ENCODE measurements around the gene CA6.
"Not testable (repeated sequence)": the region's sequence is repeated elsewhere in the genome, so short reads cannot be mapped to it uniquely, and the experiment has no call there.

Gene CA6

DNA sequence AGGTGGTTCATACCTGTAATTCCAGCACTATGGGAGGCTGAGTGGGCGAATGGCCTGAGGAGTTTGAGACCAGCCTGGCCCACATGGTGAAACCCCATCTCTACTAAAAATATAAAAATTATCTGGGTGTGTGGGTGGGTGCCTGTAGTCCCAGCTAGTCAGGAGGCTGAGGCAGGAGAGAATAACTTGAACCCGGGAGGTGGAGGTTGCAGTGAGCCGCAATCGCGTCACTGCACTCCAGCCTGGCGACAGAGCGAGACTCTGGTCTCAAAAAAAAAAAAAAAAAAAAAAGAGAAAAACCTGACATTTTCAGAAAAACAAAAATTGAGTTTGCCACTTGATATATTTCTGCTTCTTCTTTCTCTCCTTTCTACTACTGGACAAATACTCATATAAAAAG, 24.3 kb downstream of the CA6 start:
- no peak for DNase-seq (ENCODE audit: low read depth)

DNA sequence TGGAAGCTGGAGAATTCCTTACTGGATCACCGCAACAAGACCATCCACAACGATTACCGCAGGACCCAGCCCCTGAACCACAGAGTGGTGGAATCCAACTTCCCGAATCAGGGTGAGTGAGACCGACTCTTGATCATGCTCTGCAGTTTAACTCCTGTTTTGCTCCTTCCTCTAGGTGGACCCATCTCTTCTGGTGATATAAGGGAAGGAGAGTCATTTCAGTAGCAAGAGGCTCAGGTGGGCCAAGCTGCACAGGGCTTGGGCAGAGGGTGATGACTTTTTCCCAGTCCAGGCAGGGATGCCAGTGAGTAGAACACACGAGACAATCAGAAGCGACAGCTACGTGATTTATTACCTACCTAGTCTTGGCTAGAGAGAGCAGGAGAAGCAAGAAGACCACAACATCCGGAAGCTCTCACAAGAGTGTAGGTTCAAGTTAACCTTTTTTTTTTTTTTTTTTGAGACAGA, 25.2 kb downstream of the CA6 start:
- peak; percentile 3 for DNase-seq (ENCODE audit: low read depth)

DNA sequence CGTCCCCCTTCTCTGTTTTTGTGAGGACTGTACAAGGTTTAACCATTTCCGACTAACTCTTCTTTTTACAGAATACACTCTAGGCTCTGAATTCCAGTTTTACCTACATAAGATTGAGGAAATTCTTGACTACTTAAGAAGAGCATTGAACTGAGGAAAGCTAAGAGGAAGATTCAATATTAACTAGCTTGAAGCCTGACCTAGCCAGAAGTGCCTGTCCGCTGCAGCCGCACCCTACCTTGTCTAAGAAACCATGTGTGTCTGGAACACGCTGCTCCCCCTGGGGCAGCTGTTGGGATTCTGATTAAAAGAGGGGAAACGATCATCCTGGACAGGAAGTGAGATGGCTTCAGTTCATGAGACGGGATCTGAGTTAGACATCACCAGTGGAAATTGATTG, 28.9 kb downstream of the CA6 start:
- no peak for DNase-seq (ENCODE audit: low read depth)

DNA sequence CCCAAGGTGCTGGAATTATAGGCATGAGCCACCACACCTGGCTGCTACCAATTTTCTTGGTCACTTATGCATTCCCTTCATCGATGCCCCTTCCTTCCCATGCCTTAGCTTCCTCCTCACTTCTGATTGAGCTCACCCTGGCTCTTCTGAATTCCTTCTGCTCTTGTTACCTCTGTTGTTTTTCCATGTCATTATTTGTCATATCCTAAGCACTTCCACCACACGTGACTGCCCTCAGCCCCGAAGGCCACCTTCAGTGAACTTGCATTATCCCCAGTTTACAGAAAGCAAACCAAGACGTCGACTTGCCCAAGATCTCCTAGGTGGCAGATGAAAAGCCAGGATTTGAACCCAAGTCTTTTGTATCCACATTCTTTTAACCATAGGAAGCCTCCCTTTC, 30.7 kb downstream of the CA6 start:
- DNase-seq (ENCODE audit: low read depth) = no peak

DNA sequence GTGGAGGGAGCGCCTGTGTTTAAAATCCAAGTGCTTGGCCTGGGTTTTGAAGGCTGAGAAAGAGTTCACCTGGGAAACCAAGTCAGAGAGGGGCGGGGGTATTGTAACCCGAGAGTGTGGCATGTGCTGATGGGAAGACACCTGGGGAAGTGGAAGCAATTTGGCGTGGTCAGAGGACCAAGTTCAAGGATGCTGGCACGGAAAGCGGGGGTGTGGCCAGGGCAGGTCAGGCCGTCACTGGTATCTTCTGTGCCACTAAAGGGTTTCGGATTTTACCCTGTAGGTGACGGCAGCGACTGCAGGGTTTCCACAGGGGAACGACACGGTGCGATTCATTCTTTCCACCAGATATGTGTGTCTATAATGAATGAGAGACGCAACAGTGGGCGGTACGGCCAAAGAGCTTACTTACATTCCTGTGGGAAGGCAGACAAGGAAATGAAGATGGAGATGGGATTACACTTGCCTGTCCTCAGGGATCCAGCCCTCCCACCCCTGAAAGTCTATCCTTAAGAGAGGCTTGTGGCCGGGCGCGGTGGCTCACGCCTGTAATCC, 31.3 kb downstream of the CA6 start:
- no peak for DNase-seq (ENCODE audit: low read depth)

GRCh38 chr1:8980656-8981055, 35.0 kb downstream of the CA6 start:
- no peak for DNase-seq (ENCODE audit: low read depth)

DNA sequence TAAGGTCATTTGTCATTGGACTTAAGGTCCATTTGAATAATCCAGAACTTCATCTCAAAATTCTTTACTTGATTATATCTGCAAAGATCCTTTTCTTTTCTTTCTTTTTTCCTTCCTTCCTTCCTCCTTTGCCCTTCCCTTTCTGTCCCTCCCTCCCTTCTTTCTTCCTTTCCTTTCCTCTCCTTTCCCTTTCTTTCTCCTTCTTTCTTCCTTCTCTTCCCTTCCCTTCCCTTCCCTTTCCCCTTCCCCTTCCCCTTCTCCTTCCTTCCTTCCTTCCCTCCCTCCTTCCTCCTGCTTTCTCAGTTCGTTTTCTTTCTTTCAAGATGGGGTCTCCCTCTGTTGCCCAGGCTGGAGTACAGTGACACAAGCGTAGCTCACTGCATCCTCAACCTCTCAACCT, 35.5 kb downstream of the CA6 start:
- no peak for DNase-seq (ENCODE audit: low read depth)

GRCh38 chr1:8984203-8984602, 38.5 kb downstream of the CA6 start:
- DNase-seq (ENCODE audit: low read depth) = no peak

- no peak for DNase-seq (ENCODE audit: low read depth)
These were observed 39.3 kb downstream of the CA6 start for GRCh38 chr1:8984990-8985389.

- no peak for DNase-seq (ENCODE audit: low read depth)
These were observed 40.5 kb downstream of the CA6 start for GRCh38 chr1:8985915-8986813.

- DNase-seq (ENCODE audit: low read depth) = no peak
These were observed 41.1 kb downstream of the CA6 start for GRCh38 chr1:8986814-8987190.

- DNase-seq (ENCODE audit: low read depth) = peak; percentile 44
These were observed 42.4 kb downstream of the CA6 start for GRCh38 chr1:8987881-8988617.

- no peak for DNase-seq (ENCODE audit: low read depth)
These were observed 42.9 kb downstream of the CA6 start for GRCh38 chr1:8988618-8988967.

GRCh38 chr1:8989061-8989460, 43.4 kb downstream of the CA6 start:
- DNase-seq (ENCODE audit: low read depth) = no peak

DNA sequence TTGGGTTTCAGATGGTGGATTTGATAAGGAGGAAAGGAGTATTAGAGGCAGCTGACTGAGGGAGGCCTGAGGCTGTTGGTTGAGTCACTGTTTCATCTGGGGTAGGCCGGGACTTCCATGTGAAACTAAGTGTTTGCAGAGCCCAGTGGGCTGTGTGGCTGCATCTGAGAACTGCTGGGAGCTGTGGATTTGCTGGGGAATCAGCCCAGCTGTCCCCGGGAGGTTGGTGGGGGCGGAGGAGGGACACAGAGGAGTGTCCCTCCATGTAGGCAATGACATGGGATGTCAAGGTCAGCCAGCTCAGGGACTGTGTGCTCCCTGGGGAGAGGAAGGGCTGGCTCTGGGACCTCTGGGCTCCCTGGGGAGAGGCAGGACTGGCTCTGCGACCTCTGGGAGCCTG, 44.2 kb downstream of the CA6 start:
- no peak for DNase-seq (ENCODE audit: low read depth)

DNA sequence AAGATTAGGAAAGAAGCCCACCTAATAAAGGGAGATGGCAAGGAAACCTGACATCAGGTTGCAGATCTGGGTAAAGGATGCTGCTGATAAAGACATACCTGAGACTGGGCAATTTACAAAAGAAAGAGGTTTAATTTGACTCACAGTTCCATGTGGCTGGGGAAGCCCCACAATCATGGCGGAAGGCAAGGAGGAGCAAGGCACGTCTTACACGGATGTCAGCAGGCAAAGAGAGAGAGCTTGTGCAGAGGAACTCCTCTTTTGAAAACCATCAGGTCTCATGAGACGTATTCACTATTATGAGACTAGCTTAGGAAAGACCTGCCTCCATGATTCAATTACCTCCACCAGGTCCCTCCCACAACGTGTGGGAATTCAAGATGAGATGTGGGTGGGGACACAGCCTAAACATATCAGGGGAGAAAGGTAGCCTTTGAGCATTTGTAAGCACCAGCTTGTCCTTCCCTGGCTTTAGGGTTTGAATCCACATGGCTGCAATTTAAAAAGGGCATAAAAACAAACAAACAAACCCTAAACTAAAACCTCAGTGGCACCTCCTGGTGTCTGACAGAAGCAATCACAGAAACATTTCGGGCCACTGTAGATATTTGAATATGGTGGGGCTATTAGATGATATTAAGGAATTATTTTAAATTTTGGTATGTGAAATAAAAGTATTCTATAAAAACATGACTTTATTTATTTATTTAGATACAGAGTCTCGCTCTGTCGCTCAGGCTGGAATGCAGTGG, 47.4 kb downstream of the CA6 start:
- no peak for DNase-seq (ENCODE audit: low read depth)

GRCh38 chr1:8993962-8994675, 48.5 kb downstream of the CA6 start:
- not testable (repeated sequence) for DNase-seq (ENCODE audit: low read depth)

- DNase-seq (ENCODE audit: low read depth) = not testable (repeated sequence)
These were observed 56.0 kb downstream of the CA6 start for GRCh38 chr1:9001534-9002214.

DNA sequence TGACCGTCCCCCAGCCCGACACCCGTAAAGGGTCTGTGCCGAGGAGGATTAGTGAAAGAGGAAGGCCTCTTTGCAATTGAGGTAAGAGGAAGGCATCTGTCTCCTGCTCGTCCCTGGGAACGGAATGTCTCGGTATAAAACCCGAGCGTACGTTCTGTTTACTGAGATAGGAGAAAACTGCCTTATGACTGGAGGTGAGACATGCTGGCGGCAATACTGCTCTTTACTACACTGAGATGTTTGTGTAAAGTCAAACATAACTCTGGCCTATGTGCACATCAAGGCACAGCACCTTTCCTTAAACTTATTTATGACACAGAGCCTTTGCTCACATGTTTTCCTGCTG, 56.5 kb downstream of the CA6 start:
- DNase-seq (ENCODE audit: low read depth) = not testable (repeated sequence)

- no peak for DNase-seq (ENCODE audit: low read depth)
These were observed 58.5 kb downstream of the CA6 start for GRCh38 chr1:9004031-9004699.

All from T follicular helper cell (primary cell).